K562 (cell line): Measurements from ENCODE around the gene SBK3. TPM values are rescaled to one million over a fixed set of nuclear protein-coding genes. Genes with fewer than 3 reads are reported as not detected.
A peak's percentile ranks its signal among the peaks of the same experiment; 100 is the strongest.

Source experiments
- ATAC-seq: fragments of 200-7000 bp; cut with Tn5 transposase; 3 replicates; pipeline ENCODE4 v1.9.1; 2020; ENCODE audit warnings: moderate library complexity
- BruUV-seq: library from RNA; stranded (reverse); fragments of 400-500 nt; replicated peaks from 2 replicates; lab custom pipeline; 2021; lab: Mats Ljungman, UMichigan
- CTCF ChIA-PET: fragments of 300-600 bp; formaldehyde crosslinking; extraction: SDS; loops from one replicate; lab custom pipeline; 2021; ENCODE audit warnings: low intra/inter-chr PET ratio; lab: Yijun Ruan, JAX
- POLR2A ChIA-PET: fragments of 300-600, 350-650 bp; sonication (Branson Sonifier 250); formaldehyde crosslinking; extraction: SDS; loops from one replicate; lab custom pipeline; 2021; ENCODE audit warnings: antibody characterized with exemption, inconsistent platforms; lab: Yijun Ruan, JAX
- DNase-seq, 4 experiments: peaks; one replicate each; pipeline versions ENCODE4 v3.0.0 to v3.0.0-alpha.2; 2011 to 2018; ENCODE audit warnings: low spot score in 3 of 4, mixed read lengths in 3 of 4; ENCODE audit errors: extremely low read depth in 1 of 4
- FAIRE-seq: peaks from 2 replicates; lab custom pipeline; 2011; peaks lifted over from hg19 to GRCh38; lab: Jason Lieb, UNC
- H2AFZ ChIP-seq: 2 replicates; pipeline ENCODE4 v1.6.0; 2011; ENCODE audit warnings: low read depth, low read length, control low read depth, inconsistent platforms
- H3K27ac ChIP-seq: fragments of 200-600 bp; 3 replicates; pipeline ENCODE4 v1.8.0; 2011; ENCODE audit warnings: low read depth, mild to moderate bottlenecking, control low read depth, inconsistent platforms, low read length, moderate library complexity, mixed read lengths; ENCODE audit errors: extremely low read depth
- H3K27me3 ChIP-seq, 2 experiments: fragments of 300-600 bp in 1 of 2; 2 replicates in 1 of 2; 3 replicates in 1 of 2; pipeline versions ENCODE4 v1.6.0 to v1.8.0; 2011; ENCODE audit warnings: inconsistent platforms in 2 of 2, low read length in 2 of 2, mild to moderate bottlenecking in 1 of 2, mixed read lengths in 1 of 2, moderate library complexity in 1 of 2; ENCODE audit not compliant: control insufficient read depth in 2 of 2, insufficient read depth in 2 of 2
- H3K36me3 ChIP-seq: fragments of 300-600 bp; 3 replicates; pipeline ENCODE4 v1.8.0; 2011; ENCODE audit warnings: mild to moderate bottlenecking, low read length, inconsistent platforms; ENCODE audit not compliant: control insufficient read depth, insufficient read depth
- H3K4me1 ChIP-seq, 2 experiments: fragments of 200-600 bp in 1 of 2; replicated peaks in 1 of 2; 2 replicates in 1 of 2; 3 replicates in 1 of 2; pipeline versions ENCODE4 v1.5.1 to v1.8.0; 2011; ENCODE audit warnings: inconsistent platforms in 2 of 2, low read length in 2 of 2, mild to moderate bottlenecking in 1 of 2, mixed read lengths in 1 of 2, moderate library complexity in 1 of 2; ENCODE audit not compliant: control insufficient read depth in 2 of 2, insufficient read depth in 2 of 2
- H3K4me2 ChIP-seq: 2 replicates; pipeline ENCODE4 v1.6.1; 2011; ENCODE audit warnings: low read length, control low read depth, inconsistent platforms, mixed read lengths; ENCODE audit not compliant: insufficient read depth
- H3K4me3 ChIP-seq: fragments of 200-600 bp; sonication (generic), shearing (Covaris generic); 2 replicates; pipeline ENCODE4 v1.5.1; 2016; ENCODE audit warnings: control low read depth, inconsistent platforms
- H3K79me2 ChIP-seq: fragments of 200-600 bp; 3 replicates; pipeline ENCODE4 v1.8.0; 2011; ENCODE audit warnings: low read length, inconsistent platforms; ENCODE audit not compliant: control insufficient read depth, insufficient read depth
- H3K9ac ChIP-seq, 2 experiments: 2 replicates each; pipeline versions ENCODE4 v1.6.0 to v1.6.1; 2011; ENCODE audit warnings: low read depth in 2 of 2, low read length in 2 of 2, control low read depth in 1 of 2, inconsistent platforms in 1 of 2, mild to moderate bottlenecking in 1 of 2, mixed read lengths in 1 of 2; ENCODE audit not compliant: insufficient read depth in 1 of 2
- H3K9me1 ChIP-seq: one replicate; pipeline ENCODE4 v1.6.0; 2011; ENCODE audit warnings: inconsistent platforms, mild to moderate bottlenecking, low read length, moderate library complexity; ENCODE audit not compliant: control insufficient read depth, insufficient read depth
- H3K9me3 ChIP-seq: replicated peaks from 2 replicates; pipeline ENCODE4 v1.5.1; 2011; ENCODE audit warnings: low read depth, low read length, inconsistent platforms; ENCODE audit not compliant: control insufficient read depth, insufficient read depth
- H4K20me1 ChIP-seq: replicated peaks from 2 replicates; pipeline ENCODE4 v1.6.1; 2011; ENCODE audit warnings: low read length, inconsistent platforms, mixed read lengths; ENCODE audit not compliant: control insufficient read depth, insufficient read depth
- BCL6 ChIP-seq: fragments of 250-450 bp; sonication (Bioruptor Pico); IDR thresholded peaks from 2 replicates; pipeline ENCODE4 v1.4.0; 2020
- ESRRA ChIP-seq: fragments of 450-650 bp; IDR thresholded peaks from 2 replicates; pipeline ENCODE4 v1.6.1; 2014; ENCODE audit warnings: low read depth, mild to moderate bottlenecking, moderate library complexity, borderline replicate concordance
- GATAD2B ChIP-seq: fragments of 450-650 bp; IDR thresholded peaks from 2 replicates; pipeline ENCODE4 v1.6.1; 2017; ENCODE audit warnings: mild to moderate bottlenecking, borderline replicate concordance
- MIER1 ChIP-seq: fragments of 450-650 bp; IDR thresholded peaks from 2 replicates; pipeline ENCODE4 v1.6.1; 2016; ENCODE audit warnings: antibody characterized with exemption, mild to moderate bottlenecking, low read depth
- MTA2 ChIP-seq: fragments of 450-650 bp; IDR thresholded peaks from 2 replicates; pipeline ENCODE4 v1.6.1; 2016; ENCODE audit warnings: low read depth
- ZBTB7A ChIP-seq: IDR thresholded peaks from 2 replicates; pipeline ENCODE4 v1.6.1; 2011; ENCODE audit warnings: low read depth, mild to moderate bottlenecking, low read length, moderate library complexity, borderline replicate concordance; ENCODE audit not compliant: control insufficient read depth
- ZFP30 ChIP-seq: fragments of 250-450 bp; sonication (Bioruptor Pico); IDR thresholded peaks from 2 replicates; pipeline ENCODE4 v1.8.0; 2022; ENCODE audit warnings: moderate library complexity, mild to moderate bottlenecking, inconsistent platforms, borderline replicate concordance
- ZFPM2 ChIP-seq: fragments of 250-450 bp; sonication (Bioruptor Pico); IDR thresholded peaks from 2 replicates; pipeline ENCODE4 v1.5.1; 2022; ENCODE audit warnings: mild to moderate bottlenecking
- ZNF197 ChIP-seq: fragments of 200-800 bp; sonication (Bioruptor generic); IDR thresholded peaks from 2 replicates; pipeline ENCODE4 v1.6.1; 2016; ENCODE audit warnings: low read depth, missing genetic modification characterization, missing compliant biosample characterization
- ZNF444 ChIP-seq: fragments of 250-450 bp; sonication (Bioruptor Pico); IDR thresholded peaks from 2 replicates; pipeline ENCODE4 v1.4.0; 2020; ENCODE audit warnings: mild to moderate bottlenecking, moderate library complexity
- WGBS: fragments of 100-300 bp; shearing (Covaris generic); methylation state at CpG from one replicate; pipeline ENCODE4 v1.1.6; 2016; ENCODE audit warnings: low coverage, mixed read lengths; ENCODE audit not compliant: insufficient coverage; ENCODE audit errors: missing lambda C conversion rate; 5-methylcytosine and 5-hydroxymethylcytosine counted together
- in situ Hi-C: fragments of 300-500 bp; cut with MboI; formaldehyde crosslinking; loops from 4 replicates; pipeline ENCODE4 v1.15.0; 2018; ENCODE audit warnings: inconsistent platforms, mixed read lengths
- intact Hi-C: fragments of 100-400 bp; cut with micrococcal nuclease; formaldehyde crosslinking; loops from 2 replicates; pipeline ENCODE4 v1.14.2; 2022
- polyA plus RNA-seq, 8 experiments: library from polyadenylated mRNA; depleted of rRNA in 4 of 8; stranded (reverse) in 5 of 8; unstranded in 3 of 8; fragments of >200 nt; fragmentation: Nextera tagmentation in 2 of 8; fragmentation: Illumina TruSeq in 1 of 8; extraction: Ambion mirVana in 2 of 8; extraction: Trizol in 1 of 8; gene quantifications; 2 replicates each; pipeline versions ENCODE4 v1.2.1 to v1.2.3, GENCODE V29; 2011 to 2014; ENCODE audit warnings: inconsistent platforms in 1 of 8, missing spikeins in 1 of 8
- total RNA-seq, 7 experiments: library from RNA; depleted of rRNA in 6 of 7; stranded (reverse); fragments of >200 nt in 6 of 7; fragmentation: Illumina TruSeq in 2 of 7; extraction: Trizol in 2 of 7; gene quantifications; 2 replicates each; pipeline versions ENCODE4 v1.2.1 to v1.2.3, GENCODE V29; 2011 to 2021; ENCODE audit warnings: low replicate concordance in 1 of 7
- TF ChIP-seq, protein P1 (sequence below): IDR thresholded peaks from 2 replicates; pipeline ENCODE4 v1.6.1; 2011; ENCODE audit not compliant: insufficient read length; ENCODE audit errors: extremely low read depth
- TF ChIP-seq, protein P2 (sequence below): IDR thresholded peaks from 3 replicates; pipeline ENCODE4 v1.6.1; 2011; ENCODE audit warnings: borderline replicate concordance, mild to moderate bottlenecking; ENCODE audit not compliant: insufficient read length, insufficient read depth
- TF ChIP-seq, protein P3 (sequence below): fragments of 250-450 bp; sonication (Bioruptor Pico); IDR thresholded peaks from 2 replicates; pipeline ENCODE4 v1.4.0; 2020; ENCODE audit warnings: mild to moderate bottlenecking
- TF ChIP-seq, protein P4 (sequence below): fragments of 450-650 bp; IDR thresholded peaks from one replicate; pipeline ENCODE4 v1.6.1; 2018; ENCODE audit warnings: mild to moderate bottlenecking, moderate library complexity; ENCODE audit not compliant: partially characterized antibody
- TF ChIP-seq, protein P5 (sequence below): sonication (generic); formaldehyde crosslinking; IDR thresholded peaks from 2 replicates; pipeline ENCODE4 v1.8.0; 2022; ENCODE audit warnings: mild to moderate bottlenecking, missing genetic modification reagents

Gene SBK3
- total and polyA plus RNA-seq, 9 of the 15 experiments (the other 6 are each of a cell fraction or from before 2014, with no cell fraction given): 0.11 to 0.43 (median 0.13) TPM; not detected in 6

DNA sequence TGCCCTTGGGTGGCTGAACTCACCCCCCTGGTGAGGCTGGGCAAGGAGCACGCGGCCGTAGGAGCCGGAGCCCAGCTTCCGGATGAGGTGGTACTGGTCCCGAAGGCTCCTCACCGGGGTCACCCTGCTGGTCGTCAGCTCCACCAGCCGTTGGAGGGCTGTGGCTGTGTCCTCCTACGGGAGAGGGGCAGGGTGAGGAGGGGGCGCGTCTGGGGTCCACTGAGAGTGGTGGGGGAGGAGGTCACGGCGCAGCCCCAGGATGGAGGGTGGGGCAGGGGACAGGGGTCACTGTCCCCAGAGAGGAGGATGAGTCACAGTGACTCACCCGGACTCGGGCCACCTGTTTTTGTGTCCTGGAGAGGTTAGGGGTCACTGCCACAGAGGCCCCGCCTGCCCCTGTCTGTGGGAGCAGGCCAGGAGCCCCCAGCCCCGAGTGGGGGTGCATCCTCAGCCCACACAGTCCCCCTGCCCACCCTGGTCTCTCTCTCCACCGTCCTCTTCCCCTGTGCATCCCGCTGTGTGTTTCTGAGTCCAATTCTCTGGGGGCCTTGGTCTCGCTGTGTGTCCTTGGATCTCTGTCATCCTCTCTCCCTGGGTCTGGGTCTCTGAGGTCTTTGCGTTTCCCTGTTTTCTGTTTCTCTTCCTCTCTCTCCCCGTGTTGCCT is 435 bp downstream of the SBK3 start:
- Histone ChIP-seq H3K4me3 (no peak overlapping the region), H3K9ac (peak overlapping the region; percentile 34 to 60; a peak in 2 of 4 replicates), H3K4me1 (peaks cover 40 to 57% of the 10 kb centered on the region in 2 experiments), H2AFZ (peak overlapping the region; percentile 81), H3K79me2 (no peaks in the 10 kb centered on the region), H3K27me3 (no peaks in the 10 kb centered on the region), H3K9me3 (no peaks in the 10 kb centered on the region), H3K36me3 (no peaks in the 10 kb centered on the region), H3K27ac (peak overlapping the region; percentile 59; the same call in 2 of the 3 replicates), H3K4me2 (peak overlapping the region; percentile 41), H4K20me1 (no peaks in the 10 kb centered on the region), H3K9me1 (peaks cover 4% of the 10 kb centered on the region)
- intact Hi-C loops: no loop called here
- ATAC-seq (peak; percentile 82), DNase-seq (peak; percentile 80 to 91 (median 88)), FAIRE-seq (peak; percentile 72)
- 15% methylated on average over 13 of the region's 23 CpGs for WGBS
- POLR2A ChIA-PET: no interaction called here
- CTCF ChIA-PET: no interaction called here
- BruUV-seq: no TSS peak
- in situ Hi-C loops: no loop called here
- TF ChIP-seq ZNF444 (no peak), BCL6 (CRISPR knock-in tag) (no peak), MIER1 (no peak), GATAD2B (0 out of 2 replicates have a peak, but pooled peaks have one; percentile 68), ZFP30 (no peak), ESRRA (peak; percentile 78), ZBTB7A (peak; percentile 99), ZNF197 (CRISPR knock-in tag) (no peak), ZFPM2 (CRISPR knock-in tag) (no peak), MTA2 (no peak; the same call in 1 of the 2 replicates)
- TF ChIP-seq, protein P1, sequence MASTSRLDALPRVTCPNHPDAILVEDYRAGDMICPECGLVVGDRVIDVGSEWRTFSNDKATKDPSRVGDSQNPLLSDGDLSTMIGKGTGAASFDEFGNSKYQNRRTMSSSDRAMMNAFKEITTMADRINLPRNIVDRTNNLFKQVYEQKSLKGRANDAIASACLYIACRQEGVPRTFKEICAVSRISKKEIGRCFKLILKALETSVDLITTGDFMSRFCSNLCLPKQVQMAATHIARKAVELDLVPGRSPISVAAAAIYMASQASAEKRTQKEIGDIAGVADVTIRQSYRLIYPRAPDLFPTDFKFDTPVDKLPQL: no peak
- TF ChIP-seq, protein P2, sequence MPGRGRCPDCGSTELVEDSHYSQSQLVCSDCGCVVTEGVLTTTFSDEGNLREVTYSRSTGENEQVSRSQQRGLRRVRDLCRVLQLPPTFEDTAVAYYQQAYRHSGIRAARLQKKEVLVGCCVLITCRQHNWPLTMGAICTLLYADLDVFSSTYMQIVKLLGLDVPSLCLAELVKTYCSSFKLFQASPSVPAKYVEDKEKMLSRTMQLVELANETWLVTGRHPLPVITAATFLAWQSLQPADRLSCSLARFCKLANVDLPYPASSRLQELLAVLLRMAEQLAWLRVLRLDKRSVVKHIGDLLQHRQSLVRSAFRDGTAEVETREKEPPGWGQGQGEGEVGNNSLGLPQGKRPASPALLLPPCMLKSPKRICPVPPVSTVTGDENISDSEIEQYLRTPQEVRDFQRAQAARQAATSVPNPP: no peak
- TF ChIP-seq, protein P3, sequence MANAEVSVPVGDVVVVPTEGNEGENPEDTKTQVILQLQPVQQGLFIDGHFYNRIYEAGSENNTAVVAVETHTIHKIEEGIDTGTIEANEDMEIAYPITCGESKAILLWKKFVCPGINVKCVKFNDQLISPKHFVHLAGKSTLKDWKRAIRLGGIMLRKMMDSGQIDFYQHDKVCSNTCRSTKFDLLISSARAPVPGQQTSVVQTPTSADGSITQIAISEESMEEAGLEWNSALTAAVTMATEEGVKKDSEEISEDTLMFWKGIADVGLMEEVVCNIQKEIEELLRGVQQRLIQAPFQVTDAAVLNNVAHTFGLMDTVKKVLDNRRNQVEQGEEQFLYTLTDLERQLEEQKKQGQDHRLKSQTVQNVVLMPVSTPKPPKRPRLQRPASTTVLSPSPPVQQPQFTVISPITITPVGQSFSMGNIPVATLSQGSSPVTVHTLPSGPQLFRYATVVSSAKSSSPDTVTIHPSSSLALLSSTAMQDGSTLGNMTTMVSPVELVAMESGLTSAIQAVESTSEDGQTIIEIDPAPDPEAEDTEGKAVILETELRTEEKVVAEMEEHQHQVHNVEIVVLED (CRISPR knock-in tag): no peak
- TF ChIP-seq, protein P4, sequence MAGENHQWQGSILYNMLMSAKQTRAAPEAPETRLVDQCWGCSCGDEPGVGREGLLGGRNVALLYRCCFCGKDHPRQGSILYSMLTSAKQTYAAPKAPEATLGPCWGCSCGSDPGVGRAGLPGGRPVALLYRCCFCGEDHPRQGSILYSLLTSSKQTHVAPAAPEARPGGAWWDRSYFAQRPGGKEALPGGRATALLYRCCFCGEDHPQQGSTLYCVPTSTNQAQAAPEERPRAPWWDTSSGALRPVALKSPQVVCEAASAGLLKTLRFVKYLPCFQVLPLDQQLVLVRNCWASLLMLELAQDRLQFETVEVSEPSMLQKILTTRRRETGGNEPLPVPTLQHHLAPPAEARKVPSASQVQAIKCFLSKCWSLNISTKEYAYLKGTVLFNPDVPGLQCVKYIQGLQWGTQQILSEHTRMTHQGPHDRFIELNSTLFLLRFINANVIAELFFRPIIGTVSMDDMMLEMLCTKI: no peak
- TF ChIP-seq, protein P5, sequence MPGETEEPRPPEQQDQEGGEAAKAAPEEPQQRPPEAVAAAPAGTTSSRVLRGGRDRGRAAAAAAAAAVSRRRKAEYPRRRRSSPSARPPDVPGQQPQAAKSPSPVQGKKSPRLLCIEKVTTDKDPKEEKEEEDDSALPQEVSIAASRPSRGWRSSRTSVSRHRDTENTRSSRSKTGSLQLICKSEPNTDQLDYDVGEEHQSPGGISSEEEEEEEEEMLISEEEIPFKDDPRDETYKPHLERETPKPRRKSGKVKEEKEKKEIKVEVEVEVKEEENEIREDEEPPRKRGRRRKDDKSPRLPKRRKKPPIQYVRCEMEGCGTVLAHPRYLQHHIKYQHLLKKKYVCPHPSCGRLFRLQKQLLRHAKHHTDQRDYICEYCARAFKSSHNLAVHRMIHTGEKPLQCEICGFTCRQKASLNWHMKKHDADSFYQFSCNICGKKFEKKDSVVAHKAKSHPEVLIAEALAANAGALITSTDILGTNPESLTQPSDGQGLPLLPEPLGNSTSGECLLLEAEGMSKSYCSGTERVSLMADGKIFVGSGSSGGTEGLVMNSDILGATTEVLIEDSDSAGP: no peak
